ENCODE measurements around the gene FBXL20. TPM values are rescaled to one million over a fixed set of nuclear protein-coding genes. Genes with fewer than 3 reads are reported as not detected.
A peak's percentile ranks its signal among the peaks of the same experiment; 100 is the strongest.

Gene FBXL20
- total RNA-seq, 1 donor from 2014 or later = 18.3 TPM

DNA sequence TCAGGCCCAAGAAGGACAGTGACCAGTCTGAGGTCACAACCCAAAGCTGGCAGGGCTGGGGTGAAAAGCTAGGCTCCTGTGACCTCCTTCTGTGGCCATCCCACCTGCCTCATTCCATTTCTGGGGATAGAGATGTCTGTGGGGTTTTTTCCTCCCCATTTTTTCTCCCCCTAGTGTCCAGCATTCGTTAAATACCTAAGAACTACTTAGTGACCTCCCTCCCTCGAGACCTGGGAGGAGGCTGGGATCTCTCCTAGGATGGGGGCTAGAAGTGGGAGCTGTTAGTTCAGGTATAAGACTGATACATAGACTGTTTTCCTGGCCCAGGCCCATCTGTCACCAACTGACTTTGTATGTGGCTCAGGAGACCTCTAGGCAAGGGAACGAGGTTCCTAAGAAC, 155.2 kb downstream of the FBXL20 start:
- no peaks in the 10 kb centered on the region for H3K36me3 Mint-ChIP-seq (ENCODE audit: low read depth, unreplicated experiment)
- H3K79me2 ChIP-seq (ENCODE audit: insufficient read depth, low read length) = no peaks in the 10 kb centered on the region
- H3K9ac ChIP-seq (ENCODE audit: low read length) = no peak overlapping the region
- H3K4me1 Mint-ChIP-seq (ENCODE audit: low read depth, unreplicated experiment) = peaks cover 2% of the 10 kb centered on the region
- no peak for TF ChIP-seq EZH2 (IDR thresholded peaks at IDR 0.05; ENCODE audit: insufficient read depth, low read length)
- TF ChIP-seq, protein P1, sequence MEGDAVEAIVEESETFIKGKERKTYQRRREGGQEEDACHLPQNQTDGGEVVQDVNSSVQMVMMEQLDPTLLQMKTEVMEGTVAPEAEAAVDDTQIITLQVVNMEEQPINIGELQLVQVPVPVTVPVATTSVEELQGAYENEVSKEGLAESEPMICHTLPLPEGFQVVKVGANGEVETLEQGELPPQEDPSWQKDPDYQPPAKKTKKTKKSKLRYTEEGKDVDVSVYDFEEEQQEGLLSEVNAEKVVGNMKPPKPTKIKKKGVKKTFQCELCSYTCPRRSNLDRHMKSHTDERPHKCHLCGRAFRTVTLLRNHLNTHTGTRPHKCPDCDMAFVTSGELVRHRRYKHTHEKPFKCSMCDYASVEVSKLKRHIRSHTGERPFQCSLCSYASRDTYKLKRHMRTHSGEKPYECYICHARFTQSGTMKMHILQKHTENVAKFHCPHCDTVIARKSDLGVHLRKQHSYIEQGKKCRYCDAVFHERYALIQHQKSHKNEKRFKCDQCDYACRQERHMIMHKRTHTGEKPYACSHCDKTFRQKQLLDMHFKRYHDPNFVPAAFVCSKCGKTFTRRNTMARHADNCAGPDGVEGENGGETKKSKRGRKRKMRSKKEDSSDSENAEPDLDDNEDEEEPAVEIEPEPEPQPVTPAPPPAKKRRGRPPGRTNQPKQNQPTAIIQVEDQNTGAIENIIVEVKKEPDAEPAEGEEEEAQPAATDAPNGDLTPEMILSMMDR (IDR thresholded peaks at IDR 0.05; ENCODE audit: insufficient read depth, low read depth, low read length) = no peak
- H3K9me3 ChIP-seq (ENCODE audit: insufficient read depth, low read depth, low read length) = no peaks in the 10 kb centered on the region
- H3K4me3 ChIP-seq (ENCODE audit: insufficient read depth, low read depth, low read length) = no peak overlapping the region
- FAIRE-seq (no peak), DNase-seq (ENCODE audit: low read depth) (no peak)
- H2AFZ ChIP-seq (ENCODE audit: low read depth, low read length) = no peak overlapping the region
- H3K4me2 ChIP-seq (ENCODE audit: low read length) = no peak overlapping the region
- no peak overlapping the region for H3K4me3 Mint-ChIP-seq (ENCODE audit: unreplicated experiment)
- no peaks in the 10 kb centered on the region for H3K9me3 Mint-ChIP-seq (ENCODE audit: unreplicated experiment)
- H3K36me3 ChIP-seq (ENCODE audit: insufficient read depth, low read length) = no peaks in the 10 kb centered on the region
- H3K27me3 ChIP-seq (ENCODE audit: insufficient read depth, low read length) = no peaks in the 10 kb centered on the region
- peaks cover 4% of the 10 kb centered on the region for H4K20me1 ChIP-seq (ENCODE audit: insufficient read depth, low read length)
- H3K27ac ChIP-seq (ENCODE audit: low read depth, low read length) = no peak overlapping the region
- H3K27ac Mint-ChIP-seq (ENCODE audit: unreplicated experiment) = no peak overlapping the region
- H3K27me3 Mint-ChIP-seq (ENCODE audit: low read depth, unreplicated experiment) = no peaks in the 10 kb centered on the region
- H3K4me1 ChIP-seq (ENCODE audit: insufficient read depth, low read length) = no peaks in the 10 kb centered on the region

DNA sequence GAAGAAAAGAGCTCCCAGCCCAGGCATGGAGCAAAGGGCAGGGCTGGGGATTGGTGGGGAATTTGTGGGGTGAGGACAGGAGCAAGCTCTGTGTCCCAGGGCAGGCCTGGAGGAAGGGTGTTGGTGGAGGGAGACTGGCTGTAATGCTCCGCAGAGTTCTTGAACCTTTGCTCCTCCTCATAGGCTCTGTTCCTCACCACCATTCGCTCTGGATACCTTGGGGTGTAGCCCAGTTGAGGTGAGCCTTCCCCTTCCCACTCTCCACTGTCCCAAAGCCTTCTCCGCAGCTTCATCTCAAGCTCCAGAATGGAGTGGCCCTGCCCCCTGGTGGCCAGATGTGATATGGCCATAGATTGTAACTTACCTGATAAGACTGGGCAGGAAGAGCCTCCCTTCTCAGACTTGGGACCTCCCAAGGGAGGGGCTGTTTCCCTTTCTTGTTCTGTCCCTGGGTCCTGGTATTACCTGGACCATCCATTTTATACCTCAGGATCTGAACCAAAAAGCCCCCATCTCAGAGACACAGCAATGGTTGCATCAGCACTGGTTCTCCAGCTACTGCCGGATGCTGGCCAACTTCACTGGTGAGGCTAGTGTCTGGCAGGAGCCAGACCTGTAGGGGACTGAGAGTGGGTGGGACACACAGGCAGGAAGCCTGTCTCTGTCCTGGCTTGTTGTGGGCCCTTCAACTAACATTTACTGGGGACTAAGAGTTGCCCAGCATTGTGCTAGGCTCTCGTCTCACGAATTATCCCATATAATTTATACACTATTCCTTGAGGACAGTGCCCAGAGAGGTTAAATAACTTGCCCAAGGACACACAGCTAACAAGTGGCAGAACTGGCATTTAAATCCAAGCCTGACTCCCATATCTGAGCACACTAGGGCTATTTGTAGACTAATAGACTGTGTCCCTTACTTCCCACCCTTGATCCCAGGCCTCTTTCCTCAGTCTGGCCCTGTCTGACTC, 156.5 kb downstream of the FBXL20 start:
- FAIRE-seq = no peak
- no peaks in the 10 kb centered on the region for H3K36me3 ChIP-seq (ENCODE audit: insufficient read depth, low read length)
- Mint-ChIP-seq H3K9me3 (ENCODE audit: unreplicated experiment) (no peaks in the 10 kb centered on the region), H3K4me1 (ENCODE audit: low read depth, unreplicated experiment) (peaks cover 2% of the 10 kb centered on the region), H3K4me3 (ENCODE audit: unreplicated experiment) (no peak overlapping the region), H3K27ac (ENCODE audit: unreplicated experiment) (peak overlapping the region; percentile 47), H3K27me3 (ENCODE audit: low read depth, unreplicated experiment) (no peaks in the 10 kb centered on the region), H3K36me3 (ENCODE audit: low read depth, unreplicated experiment) (no peaks in the 10 kb centered on the region)
- TF ChIP-seq EZH2 (IDR thresholded peaks at IDR 0.05; ENCODE audit: insufficient read depth, low read length) = no peak
- TF ChIP-seq, protein P1 (IDR thresholded peaks at IDR 0.05; ENCODE audit: insufficient read depth, low read depth, low read length) = peak; percentile 94
- H3K9me3 ChIP-seq (ENCODE audit: insufficient read depth, low read depth, low read length) = no peaks in the 10 kb centered on the region
- no peak overlapping the region for H3K4me2 ChIP-seq (ENCODE audit: low read length)
- no peaks in the 10 kb centered on the region for H3K79me2 ChIP-seq (ENCODE audit: insufficient read depth, low read length)
- H3K9ac ChIP-seq (ENCODE audit: low read length) = no peak overlapping the region
- DNase-seq (ENCODE audit: low read depth) = peak; percentile 42
- H2AFZ ChIP-seq (ENCODE audit: low read depth, low read length) = no peak overlapping the region
- peaks cover 2% of the 10 kb centered on the region for H3K27me3 ChIP-seq (ENCODE audit: insufficient read depth, low read length)
- no peak overlapping the region for H3K27ac ChIP-seq (ENCODE audit: low read depth, low read length)
- H3K4me1 ChIP-seq (ENCODE audit: insufficient read depth, low read length) = no peaks in the 10 kb centered on the region
- peaks cover 4% of the 10 kb centered on the region for H4K20me1 ChIP-seq (ENCODE audit: insufficient read depth, low read length)
- H3K4me3 ChIP-seq (ENCODE audit: insufficient read depth, low read depth, low read length) = no peak overlapping the region

All from astrocyte (in vitro differentiated cells and primary cell).